Neural progenitor cell (in vitro differentiated cells): ENCODE measurements around the gene TACR2.

Experiments
- EZH2 ChIP-seq: fragments of 200-600 bp; sonication (generic); IDR thresholded peaks from 2 replicates; pipeline ENCODE4 v1.6.1; 2017; ENCODE audit warnings: antibody characterized with exemption, mild to moderate bottlenecking, moderate library complexity
- EZH2phosphoT487 ChIP-seq: fragments of 200-600 bp; sonication (generic); IDR thresholded peaks from 2 replicates; pipeline ENCODE4 v1.6.1; 2017; ENCODE audit warnings: antibody characterized with exemption
- TF ChIP-seq, protein P1 (sequence below): fragments of 200-600 bp; sonication (generic); IDR thresholded peaks from 2 replicates; pipeline ENCODE4 v1.5.1; 2017; ENCODE audit warnings: antibody characterized with exemption, mild to moderate bottlenecking

DNA sequence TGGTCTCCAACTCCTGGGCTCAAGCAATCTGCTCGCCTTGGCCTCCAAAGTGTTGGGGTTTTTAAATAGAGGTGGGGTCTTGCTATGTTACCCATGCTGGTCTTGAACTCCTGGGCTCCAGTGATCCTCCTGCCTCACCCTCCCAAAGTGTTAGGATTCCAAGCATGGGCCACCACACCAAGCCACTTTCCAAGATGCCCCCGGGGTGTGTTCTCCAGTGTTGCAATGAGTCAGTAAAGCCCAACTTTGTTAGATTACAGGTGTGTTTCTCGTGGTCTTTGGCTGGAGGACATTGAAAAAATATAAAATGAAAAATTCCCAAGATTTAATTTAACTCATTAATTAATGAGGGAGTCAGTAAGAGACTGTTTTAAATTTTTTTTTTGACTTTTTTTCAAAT is 29.2 kb downstream of the TACR2 start:
- TF ChIP-seq EZH2 (no peak), EZH2phosphoT487 (no peak)
- TF ChIP-seq, protein P1, sequence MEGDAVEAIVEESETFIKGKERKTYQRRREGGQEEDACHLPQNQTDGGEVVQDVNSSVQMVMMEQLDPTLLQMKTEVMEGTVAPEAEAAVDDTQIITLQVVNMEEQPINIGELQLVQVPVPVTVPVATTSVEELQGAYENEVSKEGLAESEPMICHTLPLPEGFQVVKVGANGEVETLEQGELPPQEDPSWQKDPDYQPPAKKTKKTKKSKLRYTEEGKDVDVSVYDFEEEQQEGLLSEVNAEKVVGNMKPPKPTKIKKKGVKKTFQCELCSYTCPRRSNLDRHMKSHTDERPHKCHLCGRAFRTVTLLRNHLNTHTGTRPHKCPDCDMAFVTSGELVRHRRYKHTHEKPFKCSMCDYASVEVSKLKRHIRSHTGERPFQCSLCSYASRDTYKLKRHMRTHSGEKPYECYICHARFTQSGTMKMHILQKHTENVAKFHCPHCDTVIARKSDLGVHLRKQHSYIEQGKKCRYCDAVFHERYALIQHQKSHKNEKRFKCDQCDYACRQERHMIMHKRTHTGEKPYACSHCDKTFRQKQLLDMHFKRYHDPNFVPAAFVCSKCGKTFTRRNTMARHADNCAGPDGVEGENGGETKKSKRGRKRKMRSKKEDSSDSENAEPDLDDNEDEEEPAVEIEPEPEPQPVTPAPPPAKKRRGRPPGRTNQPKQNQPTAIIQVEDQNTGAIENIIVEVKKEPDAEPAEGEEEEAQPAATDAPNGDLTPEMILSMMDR, result no peak
